Right lobe of liver (tissue), 4 donors: ENCODE results near the gene MED20.

ENCODE experiments used
- POLR2A ChIP-seq: fragments of 450-650 bp; IDR thresholded peaks from one replicate; pipeline ENCODE4 v1.6.1; 2017; ENCODE audit warnings: antibody characterized with exemption, mild to moderate bottlenecking
- TF ChIP-seq, protein P1 (sequence below), 4 donors: fragments of 200-600 bp in 3 of 4; fragments of 450-650 bp in 1 of 4; IDR thresholded peaks; one replicate each; pipeline versions ENCODE4 v1.5.1 to v1.8.0; 2016 to 2022; ENCODE audit warnings: antibody characterized with exemption in 4 of 4, mild to moderate bottlenecking in 2 of 4
- donor health status: DM: no; HTN: no; CAD: no.
- donor health status: DM: no; HTN: no; CAD: no.
- donor health status: DM: no; HTN: yes; CAD: no.

DNA sequence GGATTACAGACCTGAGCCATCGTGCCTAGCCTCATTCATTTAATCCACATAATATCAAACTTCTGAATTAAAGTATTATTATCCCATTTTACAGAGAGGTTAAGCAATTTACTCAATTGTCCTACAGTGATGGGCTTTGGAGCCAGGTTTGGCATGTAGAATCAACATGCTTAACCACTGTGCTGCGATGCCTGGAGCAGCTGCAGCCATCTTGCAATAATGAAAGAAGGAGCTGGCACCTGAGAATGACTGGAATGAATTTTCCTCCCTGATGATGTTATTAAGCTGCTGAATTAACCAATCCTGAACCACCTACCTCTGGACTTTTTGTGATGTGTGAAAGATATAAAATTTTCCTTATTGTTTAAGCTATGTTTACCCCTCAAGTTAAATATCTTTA lies 33.7 kb upstream of the MED20 start:
- TF ChIP-seq, protein P1, sequence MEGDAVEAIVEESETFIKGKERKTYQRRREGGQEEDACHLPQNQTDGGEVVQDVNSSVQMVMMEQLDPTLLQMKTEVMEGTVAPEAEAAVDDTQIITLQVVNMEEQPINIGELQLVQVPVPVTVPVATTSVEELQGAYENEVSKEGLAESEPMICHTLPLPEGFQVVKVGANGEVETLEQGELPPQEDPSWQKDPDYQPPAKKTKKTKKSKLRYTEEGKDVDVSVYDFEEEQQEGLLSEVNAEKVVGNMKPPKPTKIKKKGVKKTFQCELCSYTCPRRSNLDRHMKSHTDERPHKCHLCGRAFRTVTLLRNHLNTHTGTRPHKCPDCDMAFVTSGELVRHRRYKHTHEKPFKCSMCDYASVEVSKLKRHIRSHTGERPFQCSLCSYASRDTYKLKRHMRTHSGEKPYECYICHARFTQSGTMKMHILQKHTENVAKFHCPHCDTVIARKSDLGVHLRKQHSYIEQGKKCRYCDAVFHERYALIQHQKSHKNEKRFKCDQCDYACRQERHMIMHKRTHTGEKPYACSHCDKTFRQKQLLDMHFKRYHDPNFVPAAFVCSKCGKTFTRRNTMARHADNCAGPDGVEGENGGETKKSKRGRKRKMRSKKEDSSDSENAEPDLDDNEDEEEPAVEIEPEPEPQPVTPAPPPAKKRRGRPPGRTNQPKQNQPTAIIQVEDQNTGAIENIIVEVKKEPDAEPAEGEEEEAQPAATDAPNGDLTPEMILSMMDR (IDR thresholded peaks at IDR 0.05) = no peak
- TF ChIP-seq POLR2A = no peak
